IPS-15b (cell line): ENCODE data around the gene ACOXL.

Source experiments
- H3K27me3 ChIP-seq: one replicate; pipeline ENCODE4 v1.6.1; 2013; ENCODE audit warnings: low read length; ENCODE audit not compliant: control insufficient read depth, insufficient read depth
- H3K36me3 ChIP-seq: one replicate; pipeline ENCODE4 v1.6.1; 2013; ENCODE audit warnings: low read length; ENCODE audit not compliant: control insufficient read depth, insufficient read depth
- H3K4me1 ChIP-seq: one replicate; pipeline ENCODE4 v1.6.1; 2013; ENCODE audit warnings: mild to moderate bottlenecking, low read length; ENCODE audit not compliant: control insufficient read depth, insufficient read depth
- H3K4me3 ChIP-seq: one replicate; pipeline ENCODE4 v1.5.1; 2013; ENCODE audit warnings: low read depth, low read length
- H3K9ac ChIP-seq: one replicate; pipeline ENCODE4 v1.6.1; 2013; ENCODE audit warnings: low read depth, mild to moderate bottlenecking, low read length
- H3K9me3 ChIP-seq: one replicate; pipeline ENCODE4 v1.6.1; 2013; ENCODE audit warnings: mild to moderate bottlenecking, low read length; ENCODE audit not compliant: control insufficient read depth, insufficient read depth

The ACOXL gene

GRCh38 chr2:111161971-111162370, 429.6 kb downstream of the ACOXL start:
- no peak overlapping the region for H3K9ac ChIP-seq
- H3K4me3 ChIP-seq: no peak overlapping the region
- H3K36me3 ChIP-seq: peaks cover 33% of the 10 kb centered on the region
- H3K27me3 ChIP-seq: no peaks in the 10 kb centered on the region
- H3K9me3 ChIP-seq: no peaks in the 10 kb centered on the region
- peaks cover 25% of the 10 kb centered on the region for H3K4me1 ChIP-seq

GRCh38 chr2:111162718-111163331, 430.5 kb downstream of the ACOXL start:
- Histone ChIP-seq H3K9me3 (no peaks in the 10 kb centered on the region), H3K36me3 (peaks cover 31% of the 10 kb centered on the region), H3K4me1 (peaks cover 26% of the 10 kb centered on the region), H3K9ac (no peak overlapping the region), H3K4me3 (no peak overlapping the region), H3K27me3 (no peaks in the 10 kb centered on the region)

GRCh38 chr2:111164078-111164477, 431.7 kb downstream of the ACOXL start:
- Histone ChIP-seq H3K4me1 (peaks cover 25% of the 10 kb centered on the region), H3K9me3 (no peaks in the 10 kb centered on the region), H3K27me3 (no peaks in the 10 kb centered on the region), H3K9ac (no peak overlapping the region), H3K36me3 (peaks cover 27% of the 10 kb centered on the region), H3K4me3 (no peak overlapping the region)

GRCh38 chr2:111165084-111165483, 432.7 kb downstream of the ACOXL start:
- no peaks in the 10 kb centered on the region for H3K9me3 ChIP-seq
- H3K4me3 ChIP-seq: no peak overlapping the region
- H3K9ac ChIP-seq: no peak overlapping the region
- H3K36me3 ChIP-seq: peaks cover 23% of the 10 kb centered on the region
- H3K4me1 ChIP-seq: peaks cover 25% of the 10 kb centered on the region
- H3K27me3 ChIP-seq: no peaks in the 10 kb centered on the region

GRCh38 chr2:111166115-111166514, 433.7 kb downstream of the ACOXL start:
- Histone ChIP-seq H3K9ac (no peak overlapping the region), H3K4me3 (no peak overlapping the region), H3K4me1 (peaks cover 25% of the 10 kb centered on the region), H3K9me3 (no peaks in the 10 kb centered on the region), H3K36me3 (peaks cover 23% of the 10 kb centered on the region), H3K27me3 (no peaks in the 10 kb centered on the region)

GRCh38 chr2:111167076-111167862, 434.9 kb downstream of the ACOXL start:
- no peak overlapping the region for H3K4me3 ChIP-seq
- no peaks in the 10 kb centered on the region for H3K9me3 ChIP-seq
- no peaks in the 10 kb centered on the region for H3K27me3 ChIP-seq
- no peak overlapping the region for H3K9ac ChIP-seq
- peaks cover 21% of the 10 kb centered on the region for H3K36me3 ChIP-seq
- peaks cover 25% of the 10 kb centered on the region for H3K4me1 ChIP-seq

GRCh38 chr2:111167863-111168162, 435.4 kb downstream of the ACOXL start:
- Histone ChIP-seq H3K27me3 (no peaks in the 10 kb centered on the region), H3K4me1 (peaks cover 20% of the 10 kb centered on the region), H3K9ac (no peak overlapping the region), H3K36me3 (peaks cover 16% of the 10 kb centered on the region), H3K4me3 (no peak overlapping the region), H3K9me3 (no peaks in the 10 kb centered on the region)
